ENCODE results near the gene TRIM72.

DNA sequence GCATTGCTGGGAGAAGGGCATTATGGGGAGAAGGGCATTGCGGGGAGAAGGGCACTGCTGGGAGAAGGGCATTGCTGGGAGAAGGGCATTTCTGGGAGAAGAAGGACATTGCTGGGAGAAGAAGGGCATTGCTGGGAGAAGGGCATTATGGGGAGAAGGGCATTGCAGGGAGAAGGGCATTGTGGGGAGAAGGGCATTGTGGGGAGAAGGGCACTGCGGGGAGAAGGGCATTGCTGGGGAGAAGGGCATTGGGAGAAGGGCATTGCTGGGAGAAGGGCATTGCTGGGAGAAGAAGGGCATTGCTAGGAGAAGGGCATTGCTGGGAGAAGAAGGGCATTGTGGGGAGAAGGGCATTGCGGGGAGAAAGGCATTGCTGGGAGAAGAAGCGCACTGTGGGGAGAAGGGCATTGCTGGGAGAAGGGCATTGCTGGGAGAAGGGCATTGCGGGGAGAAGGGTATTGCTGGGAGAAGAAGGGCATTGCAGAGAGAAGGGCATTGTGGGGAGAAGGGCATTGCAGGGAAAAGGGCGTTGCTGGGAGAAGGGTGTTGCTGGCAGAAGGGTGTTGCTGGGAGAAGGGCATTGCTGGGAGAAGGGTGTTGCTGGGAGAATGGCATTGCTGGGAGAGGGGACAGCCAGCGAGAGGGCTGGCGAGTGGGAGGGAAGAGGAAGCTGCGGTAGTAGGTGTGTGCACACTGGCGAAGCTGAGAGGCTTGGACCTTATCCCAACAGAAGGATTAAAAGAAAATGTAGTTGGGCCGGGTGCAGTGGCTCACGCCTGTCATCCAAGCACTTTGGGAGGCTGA, 7.6 kb downstream of the TRIM72 start:
- no peak for TF ChIP-seq EZH2 (IDR thresholded peaks at IDR 0.05; ENCODE audit: borderline replicate concordance, low read depth, low read length, severe bottlenecking)
- TF ChIP-seq, protein P1, sequence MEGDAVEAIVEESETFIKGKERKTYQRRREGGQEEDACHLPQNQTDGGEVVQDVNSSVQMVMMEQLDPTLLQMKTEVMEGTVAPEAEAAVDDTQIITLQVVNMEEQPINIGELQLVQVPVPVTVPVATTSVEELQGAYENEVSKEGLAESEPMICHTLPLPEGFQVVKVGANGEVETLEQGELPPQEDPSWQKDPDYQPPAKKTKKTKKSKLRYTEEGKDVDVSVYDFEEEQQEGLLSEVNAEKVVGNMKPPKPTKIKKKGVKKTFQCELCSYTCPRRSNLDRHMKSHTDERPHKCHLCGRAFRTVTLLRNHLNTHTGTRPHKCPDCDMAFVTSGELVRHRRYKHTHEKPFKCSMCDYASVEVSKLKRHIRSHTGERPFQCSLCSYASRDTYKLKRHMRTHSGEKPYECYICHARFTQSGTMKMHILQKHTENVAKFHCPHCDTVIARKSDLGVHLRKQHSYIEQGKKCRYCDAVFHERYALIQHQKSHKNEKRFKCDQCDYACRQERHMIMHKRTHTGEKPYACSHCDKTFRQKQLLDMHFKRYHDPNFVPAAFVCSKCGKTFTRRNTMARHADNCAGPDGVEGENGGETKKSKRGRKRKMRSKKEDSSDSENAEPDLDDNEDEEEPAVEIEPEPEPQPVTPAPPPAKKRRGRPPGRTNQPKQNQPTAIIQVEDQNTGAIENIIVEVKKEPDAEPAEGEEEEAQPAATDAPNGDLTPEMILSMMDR (IDR thresholded peaks at IDR 0.05; ENCODE audit: extremely low read depth in 1 of 2, insufficient read depth in 1 of 2, low read depth in 1 of 2, low read length in 2 of 2) = no peak
- TF ChIP-seq POLR2A (IDR thresholded peaks at IDR 0.05; ENCODE audit: low read depth, low read length) = no peak
- no peak for TF ChIP-seq POLR2AphosphoS5 (IDR thresholded peaks at IDR 0.05; ENCODE audit: insufficient read depth, low read depth, low read length)
- no peak for TF ChIP-seq MYC (IDR thresholded peaks at IDR 0.05; ENCODE audit: low read depth, low read length)
- TF ChIP-seq, protein P2, sequence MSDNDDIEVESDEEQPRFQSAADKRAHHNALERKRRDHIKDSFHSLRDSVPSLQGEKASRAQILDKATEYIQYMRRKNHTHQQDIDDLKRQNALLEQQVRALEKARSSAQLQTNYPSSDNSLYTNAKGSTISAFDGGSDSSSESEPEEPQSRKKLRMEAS (IDR thresholded peaks at IDR 0.05; ENCODE audit: insufficient read depth, insufficient read length) = no peak
- TF ChIP-seq FOS (IDR thresholded peaks at IDR 0.05; ENCODE audit: borderline replicate concordance, insufficient read depth, low read length) = no peak
- no peak for TF ChIP-seq JUN (IDR thresholded peaks at IDR 0.05; ENCODE audit: borderline replicate concordance, insufficient read depth, insufficient read length, low read depth)

All from endothelial cell of umbilical vein (primary cell).